Mononuclear cell (primary cell): Measurements from ENCODE around the gene ARHGEF1. TPM values are rescaled to one million over a fixed set of nuclear protein-coding genes. Genes with fewer than 3 reads are reported as not detected.

ENCODE experiments used
- H3K27me3 ChIP-seq: 2 replicates; pipeline ENCODE4 v1.6.0; 2011; ENCODE audit warnings: low read length, control low read depth; ENCODE audit not compliant: insufficient read depth
- H3K4me1 ChIP-seq: 2 replicates; pipeline ENCODE4 v1.5.1; 2011; ENCODE audit warnings: mild to moderate bottlenecking, low read length, control low read depth; ENCODE audit not compliant: insufficient read depth
- H3K4me3 ChIP-seq: 2 replicates; pipeline ENCODE4 v1.5.1; 2011; ENCODE audit warnings: mild to moderate bottlenecking, low read length, moderate library complexity
- H3K9me3 ChIP-seq: 2 replicates; pipeline ENCODE4 v1.5.1; 2011; ENCODE audit warnings: low read depth, mild to moderate bottlenecking, control low read depth, low read length
- total RNA-seq: library from RNA; depleted of rRNA; stranded (reverse); fragments of >200 nt; gene quantifications from one replicate; pipeline ENCODE4 v1.2.3, GENCODE V29; 2012

ARHGEF1 gene
- total RNA-seq, 1 donor: 200 TPM

DNA sequence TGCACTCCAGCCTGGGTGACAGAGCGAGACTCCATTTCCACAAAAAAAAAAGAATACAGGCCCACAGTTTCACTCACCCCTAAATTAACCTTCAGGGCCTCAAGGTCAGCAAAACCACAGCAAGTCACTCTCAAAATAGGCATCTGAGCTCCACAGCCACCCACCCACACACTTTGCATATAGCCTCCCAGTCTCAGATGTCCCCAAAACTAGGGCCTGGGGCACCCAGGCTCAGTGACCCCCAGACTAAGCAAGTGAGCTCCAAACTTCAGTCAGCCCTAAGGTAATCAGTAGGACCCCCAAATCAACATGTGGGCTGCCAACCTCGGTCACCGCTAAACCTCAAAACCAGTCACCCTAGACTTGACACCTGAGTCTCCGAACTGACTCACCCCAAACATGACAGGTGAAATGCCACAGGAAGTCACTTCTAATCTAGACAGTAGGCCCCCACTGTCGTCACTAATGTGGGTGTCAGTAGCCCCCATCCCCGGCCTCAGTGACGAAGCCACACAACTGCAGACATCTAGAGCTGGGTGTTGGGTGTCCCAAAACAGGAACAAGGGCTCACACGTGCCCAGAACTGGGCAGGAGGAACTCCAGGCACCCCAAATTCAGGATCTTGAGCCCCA, 62.3 kb downstream of the ARHGEF1 start:
- Histone ChIP-seq H3K9me3 (no peaks in the 10 kb centered on the region), H3K4me3 (no peak overlapping the region), H3K27me3 (peaks cover 10% of the 10 kb centered on the region), H3K4me1 (peaks cover 39% of the 10 kb centered on the region)

DNA sequence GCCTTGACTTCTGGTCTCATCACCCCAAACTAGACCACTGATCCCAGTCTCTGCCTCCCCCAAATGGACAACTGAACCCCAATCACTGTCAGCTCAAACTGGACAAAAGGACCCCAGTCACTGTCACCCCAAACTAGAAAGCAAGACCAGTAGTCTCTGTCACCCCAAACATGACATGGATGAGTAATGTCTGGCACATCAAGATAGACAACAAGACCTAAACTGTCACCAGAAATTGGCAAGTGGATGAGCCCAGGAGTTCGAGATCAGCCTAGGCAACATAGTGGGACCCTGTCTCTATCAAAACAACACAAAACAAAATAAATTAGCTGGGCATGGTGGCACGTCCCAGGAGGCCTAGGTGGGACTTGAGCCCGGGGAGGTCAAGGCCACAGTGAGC, 64.1 kb downstream of the ARHGEF1 start:
- H3K4me1 ChIP-seq: peaks cover 39% of the 10 kb centered on the region
- no peaks in the 10 kb centered on the region for H3K27me3 ChIP-seq
- H3K9me3 ChIP-seq: no peaks in the 10 kb centered on the region
- no peak overlapping the region for H3K4me3 ChIP-seq

- Histone ChIP-seq H3K27me3 (no peaks in the 10 kb centered on the region), H3K4me1 (peaks cover 13% of the 10 kb centered on the region), H3K4me3 (no peak overlapping the region), H3K9me3 (no peaks in the 10 kb centered on the region)
Measured at GRCh38 chr19:41951686-41952172, 68.7 kb downstream of the ARHGEF1 start.

GRCh38 chr19:41955521-41955920, 72.5 kb downstream of the ARHGEF1 start:
- Histone ChIP-seq H3K4me3 (no peak overlapping the region), H3K9me3 (no peaks in the 10 kb centered on the region), H3K27me3 (no peaks in the 10 kb centered on the region), H3K4me1 (peaks cover 27% of the 10 kb centered on the region)

DNA sequence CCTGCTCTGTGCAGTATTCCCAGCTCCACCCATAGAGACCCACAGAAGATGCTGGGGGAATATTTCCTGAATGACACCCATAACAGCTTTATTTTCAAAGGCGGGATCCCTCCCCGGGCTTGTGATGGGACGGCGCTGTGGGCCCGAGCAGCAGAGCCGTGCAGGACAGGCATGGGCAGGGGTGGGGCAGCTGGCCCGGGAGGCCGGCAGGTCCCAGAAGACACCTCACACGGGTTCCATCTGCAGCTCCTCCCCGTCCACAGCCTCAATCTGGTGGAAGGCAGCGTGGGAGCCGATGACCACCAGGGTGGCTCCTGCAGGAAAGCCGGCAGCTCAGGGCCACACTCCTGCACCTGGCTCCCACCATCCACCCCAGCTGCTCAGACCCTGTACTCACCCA, 73.6 kb downstream of the ARHGEF1 start:
- Histone ChIP-seq H3K9me3 (no peaks in the 10 kb centered on the region), H3K27me3 (no peaks in the 10 kb centered on the region), H3K4me3 (no peak overlapping the region), H3K4me1 (peaks cover 21% of the 10 kb centered on the region)

Other genes with a start within 250 kb of the ARHGEF1 start
- not detected for gene CEACAM7, start 194.9 kb upstream of the ARHGEF1 start, total RNA-seq
- gene CEACAM5, start 174.6 kb upstream of the ARHGEF1 start, total RNA-seq: not detected
- 0.10 TPM for gene CEACAM6, start 127.7 kb upstream of the ARHGEF1 start, total RNA-seq
- 0.52 TPM for gene CEACAM3, start 86.6 kb upstream of the ARHGEF1 start, total RNA-seq
- not detected for gene LYPD4, start 38.5 kb upstream of the ARHGEF1 start, total RNA-seq
- not detected for gene DMRTC2, start 38.1 kb upstream of the ARHGEF1 start, total RNA-seq
- 1,086 TPM for gene RPS19, start 22.9 kb upstream of the ARHGEF1 start, total RNA-seq
- gene CD79A, start 5.9 kb upstream of the ARHGEF1 start, total RNA-seq: 47.3 TPM
- gene ERFL, start 45.3 kb downstream of the ARHGEF1 start, total RNA-seq: 0.21 TPM
- 44.6 TPM for gene RABAC1, start 76.1 kb downstream of the ARHGEF1 start, total RNA-seq
- 1.7 TPM for gene ATP1A3, start 111.0 kb downstream of the ARHGEF1 start, total RNA-seq
- 0.21 TPM for gene GRIK5, start 187.0 kb downstream of the ARHGEF1 start, total RNA-seq
- 21.5 TPM for gene ZNF574, start 193.0 kb downstream of the ARHGEF1 start, total RNA-seq
- 8.3 TPM for gene POU2F2, start 249.3 kb downstream of the ARHGEF1 start, total RNA-seq